Heart left ventricle (tissue), 13 donors: ENCODE measurements around the gene GRK5.

Source experiments
- POLR2A ChIP-seq, 2 donors: fragments of 450-650 bp; IDR thresholded peaks; one replicate each; pipeline ENCODE4 v1.6.1; 2017; ENCODE audit warnings: antibody characterized with exemption in 2 of 2, mild to moderate bottlenecking in 2 of 2, moderate library complexity in 2 of 2
- TF ChIP-seq, protein P1 (sequence below), 12 donors: fragments of 200-600 bp; sonication (generic) in 4 of 12; IDR thresholded peaks; one replicate each; pipeline versions ENCODE4 v1.5.0 to v1.8.0; 2018 to 2022; ENCODE audit warnings: antibody characterized with exemption in 12 of 12, mild to moderate bottlenecking in 5 of 12
- donor health status: ischemic (EF 13 %, LVEDD 7.1; RV severe dilation, severe dysfunction).
- donor health status: DM: no; HTN: yes; CAD: no.
- donor health status: DM: no; HTN: no; CAD: no.
- donor health status: ischemic (EF 25% LVEDD 6.9; RV normal size, moderate dysfunction).
- donor health status: ischemic (EF 25% LVEDD 5.7; RV mildly dilated, moderate dysfunction).
- donor health status: ischemic (EF 35%, LVEDD 5.7; RV mildly dilated, moderate dysfunction).
- donor health status: nonischemic (EF 11% LVEDD 7.7; RV severe dilation, severe dysfunction).
- donor health status: DM: yes; HTN: yes; CAD: no.
- donor health status: PGD.
- donor health status: ischemic (EF 29% LVEDD 5.4; RV normal size, mild dysfunction).
- donor health status: nonischemic (EF 23%, LVEDD 6.1; RV moderate dilation, normal function).

DNA sequence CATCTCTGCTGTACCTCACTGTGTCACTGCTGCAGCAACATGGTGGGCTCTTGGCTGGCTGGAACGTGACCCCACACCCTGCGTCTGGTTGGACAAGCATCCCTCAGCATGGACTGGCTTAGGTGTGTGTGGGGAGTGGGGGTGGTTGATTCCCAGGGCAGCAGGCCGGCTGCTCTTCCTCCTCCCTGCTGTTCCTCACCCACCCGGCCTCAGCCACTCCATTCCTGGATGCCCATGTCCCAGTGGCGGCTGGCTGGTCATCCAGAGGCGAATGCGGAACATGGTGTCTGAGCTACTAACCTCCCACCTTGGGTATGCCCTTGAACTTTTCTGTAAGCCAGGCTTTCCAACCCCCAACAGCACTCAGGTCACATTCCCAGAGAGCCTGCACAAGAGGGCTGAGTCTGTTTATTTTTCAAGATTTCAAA, 81.2 kb downstream of the GRK5 start:
- TF ChIP-seq, protein P1, sequence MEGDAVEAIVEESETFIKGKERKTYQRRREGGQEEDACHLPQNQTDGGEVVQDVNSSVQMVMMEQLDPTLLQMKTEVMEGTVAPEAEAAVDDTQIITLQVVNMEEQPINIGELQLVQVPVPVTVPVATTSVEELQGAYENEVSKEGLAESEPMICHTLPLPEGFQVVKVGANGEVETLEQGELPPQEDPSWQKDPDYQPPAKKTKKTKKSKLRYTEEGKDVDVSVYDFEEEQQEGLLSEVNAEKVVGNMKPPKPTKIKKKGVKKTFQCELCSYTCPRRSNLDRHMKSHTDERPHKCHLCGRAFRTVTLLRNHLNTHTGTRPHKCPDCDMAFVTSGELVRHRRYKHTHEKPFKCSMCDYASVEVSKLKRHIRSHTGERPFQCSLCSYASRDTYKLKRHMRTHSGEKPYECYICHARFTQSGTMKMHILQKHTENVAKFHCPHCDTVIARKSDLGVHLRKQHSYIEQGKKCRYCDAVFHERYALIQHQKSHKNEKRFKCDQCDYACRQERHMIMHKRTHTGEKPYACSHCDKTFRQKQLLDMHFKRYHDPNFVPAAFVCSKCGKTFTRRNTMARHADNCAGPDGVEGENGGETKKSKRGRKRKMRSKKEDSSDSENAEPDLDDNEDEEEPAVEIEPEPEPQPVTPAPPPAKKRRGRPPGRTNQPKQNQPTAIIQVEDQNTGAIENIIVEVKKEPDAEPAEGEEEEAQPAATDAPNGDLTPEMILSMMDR (IDR thresholded peaks at IDR 0.05), result no peak
- TF ChIP-seq POLR2A (IDR thresholded peaks at IDR 0.05), result no peak
